ENCODE measurements around the gene WHRN. TPM values are rescaled to one million over a fixed set of nuclear protein-coding genes. Genes with fewer than 3 reads are reported as not detected.

WHRN gene
- total RNA-seq, 1 experiment from 2014 or later, result 24.3 TPM

GRCh38 chr9:114464281-114465051 is 40.8 kb downstream of the WHRN start:
- Mint-ChIP-seq H3K4me1 (peaks cover 25% of the 10 kb centered on the region), H3K27ac (no peak overlapping the region), H3K9me3 (no peaks in the 10 kb centered on the region), H3K4me3 (no peak overlapping the region), H3K27me3 (ENCODE audit: low read depth) (no peaks in the 10 kb centered on the region), H3K36me3 (peaks cover 3% of the 10 kb centered on the region; the same call in 1 of the 2 replicates)
- ChIA-PET POLR2A (no interaction called here), CTCF (no interaction called here)
- ATAC-seq (no peak), DNase-seq (ENCODE audit: low spot score) (no peak)
- TF ChIP-seq CREB1 (CRISPR knock-in tag; IDR thresholded peaks at IDR 0.05) (no peak), ZNF232 (CRISPR knock-in tag; IDR thresholded peaks at IDR 0.05) (no peak), CDX4 (CRISPR knock-in tag; IDR thresholded peaks at IDR 0.05; ENCODE audit: borderline replicate concordance) (no peak), NR1H2 (CRISPR knock-in tag; IDR thresholded peaks at IDR 0.05) (no peak), E2F4 (CRISPR knock-in tag; IDR thresholded peaks at IDR 0.05; ENCODE audit: borderline replicate concordance, low read depth) (no peak), EMX1 (CRISPR knock-in tag; IDR thresholded peaks at IDR 0.05) (no peak), CBFB (CRISPR knock-in tag; IDR thresholded peaks at IDR 0.05; ENCODE audit: low read depth) (no peak), AFF4 (CRISPR knock-in tag; IDR thresholded peaks at IDR 0.05; ENCODE audit: borderline replicate concordance) (no peak), ZMAT4 (CRISPR knock-in tag; IDR thresholded peaks at IDR 0.05) (no peak), IRF1 (CRISPR knock-in tag; IDR thresholded peaks at IDR 0.05) (no peak), JAZF1 (CRISPR knock-in tag; IDR thresholded peaks at IDR 0.05) (no peak), RORB (CRISPR knock-in tag; IDR thresholded peaks at IDR 0.05) (no peak), NFYB (CRISPR knock-in tag; conservative IDR thresholded peaks at IDR 0.05; ENCODE audit: low read depth) (no peak)

- POLR2A ChIA-PET, result no interaction called here
- no peak overlapping the region for H3K4me3 Mint-ChIP-seq
- TF ChIP-seq ERG (CRISPR knock-in tag; IDR thresholded peaks at IDR 0.05), result no peak
- TF ChIP-seq ESRRA (CRISPR knock-in tag; IDR thresholded peaks at IDR 0.05; ENCODE audit: borderline replicate concordance), result no peak
- no peak for TF ChIP-seq ZNF396 (CRISPR knock-in tag; IDR thresholded peaks at IDR 0.05; ENCODE audit: borderline replicate concordance)
- TF ChIP-seq JAZF1 (CRISPR knock-in tag; IDR thresholded peaks at IDR 0.05), result no peak
- no peak for TF ChIP-seq FOXK1 (CRISPR knock-in tag; IDR thresholded peaks at IDR 0.05)
- no peak for TF ChIP-seq ZBTB21 (CRISPR knock-in tag; IDR thresholded peaks at IDR 0.05; ENCODE audit: borderline replicate concordance)
- TF ChIP-seq ZNF416 (CRISPR knock-in tag; IDR thresholded peaks at IDR 0.05), result no peak
- TF ChIP-seq CREB1 (CRISPR knock-in tag; IDR thresholded peaks at IDR 0.05), result no peak
- TF ChIP-seq ZNF281 (CRISPR knock-in tag; IDR thresholded peaks at IDR 0.05), result no peak
- TF ChIP-seq ZNF423 (CRISPR knock-in tag; IDR thresholded peaks at IDR 0.05), result no peak
- no peak for TF ChIP-seq NR3C1 (CRISPR knock-in tag; conservative IDR thresholded peaks at IDR 0.05; ENCODE audit: low read depth)
- CTCF ChIA-PET, result interaction anchor here (0.6 to 1.3 kb wide), 3 partner anchors 10 to 191 kb away, joined by 3 to 4 read pairs (median 4); no protein-coding TSS in a partner anchor
- peaks cover 25% of the 10 kb centered on the region for H3K4me1 Mint-ChIP-seq
- ATAC-seq, result no peak
- H3K36me3 Mint-ChIP-seq, result peaks cover 3% of the 10 kb centered on the region; the same call in 1 of the 2 replicates
- no peaks in the 10 kb centered on the region for H3K27me3 Mint-ChIP-seq (ENCODE audit: low read depth)
- no peaks in the 10 kb centered on the region for H3K9me3 Mint-ChIP-seq
- H3K27ac Mint-ChIP-seq, result no peak overlapping the region
- no peak for DNase-seq (ENCODE audit: low spot score)
These were observed 42.5 kb downstream of the WHRN start for GRCh38 chr9:114462791-114463190.
